Lung (tissue), 13 donors: Measurements from ENCODE around the gene LTA. TPM values are rescaled to one million over a fixed set of nuclear protein-coding genes. Genes with fewer than 3 reads are reported as not detected.

Experiments used
- ATAC-seq: fragments of 200-7000 bp; cut with Tn5 transposase; one replicate; pipeline ENCODE4 v1.9.1; 2020; ENCODE audit warnings: moderate number of reproducible peaks; ENCODE audit not compliant: insufficient read depth, low FRiP score
- DNase-seq, 3 donors: peaks; one replicate each; pipeline ENCODE4 v3.0.0-alpha.2; 2013 to 2017
- H3K27ac ChIP-seq, 2 donors: one replicate each; pipeline ENCODE4 v1.5.1; 2013; ENCODE audit warnings: mild to moderate bottlenecking in 2 of 2, moderate library complexity in 2 of 2, control low read depth in 1 of 2, inconsistent platforms in 1 of 2, low read depth in 1 of 2, low read length in 1 of 2
- H3K27me3 ChIP-seq, 3 donors: one replicate each; pipeline ENCODE4 v1.5.1; 2013; ENCODE audit warnings: low read length in 2 of 3; ENCODE audit not compliant: control insufficient read depth in 3 of 3, insufficient read depth in 3 of 3
- H3K36me3 ChIP-seq, 4 donors: one replicate each; pipeline ENCODE4 v1.5.1; 2013; ENCODE audit warnings: low read length in 4 of 4, mild to moderate bottlenecking in 1 of 4, moderate library complexity in 1 of 4; ENCODE audit not compliant: control insufficient read depth in 4 of 4, insufficient read depth in 4 of 4
- H3K4me1 ChIP-seq, 5 donors: one replicate each; pipeline ENCODE4 v1.5.1; 2013; ENCODE audit warnings: low read length in 5 of 5, mild to moderate bottlenecking in 2 of 5, moderate library complexity in 1 of 5; ENCODE audit not compliant: control insufficient read depth in 5 of 5, insufficient read depth in 5 of 5
- H3K4me3 ChIP-seq: one replicate; pipeline ENCODE4 v1.5.1; 2013; ENCODE audit warnings: mild to moderate bottlenecking, control low read depth, moderate library complexity
- H3K9ac ChIP-seq, 2 donors: one replicate each; pipeline ENCODE4 v1.5.1; 2013; ENCODE audit warnings: low read length in 2 of 2, control low read depth in 1 of 2; ENCODE audit not compliant: insufficient read depth in 1 of 2
- H3K9me3 ChIP-seq, 4 donors: one replicate each; pipeline ENCODE4 v1.5.1; 2013; ENCODE audit warnings: low read length in 3 of 4, mild to moderate bottlenecking in 1 of 4, moderate library complexity in 1 of 4; ENCODE audit not compliant: control insufficient read depth in 4 of 4, insufficient read depth in 3 of 4
- CTCF ChIP-seq: IDR thresholded peaks from 2 replicates; pipeline ENCODE4 v1.5.1; 2012; ENCODE audit warnings: mild to moderate bottlenecking; ENCODE audit errors: control extremely low read depth, extremely low read depth
- WGBS, 2 donors: extraction: QIAGEN DNeasy Blood & Tissue Kit; methylation state at CpG; one replicate each; pipeline ENCODE4 v1.1.7; 2013; 5-methylcytosine and 5-hydroxymethylcytosine counted together
- polyA plus RNA-seq, 2 donors: library from polyadenylated mRNA; stranded (reverse); fragments of 200-250 nt; gene quantifications; one replicate each; pipeline ENCODE4 v1.2.1, GENCODE V29; 2013
- small RNA-seq: library from RNA; depleted of rRNA; stranded (forward); fragments of <200 nt; gene quantifications from one replicate; pipeline ENCODE3, GENCODE V24; 2014; ENCODE audit warnings: low replicate concordance
- total RNA-seq, 2 donors: library from RNA; depleted of rRNA in 1 of 2; stranded (reverse); fragments of >200 nt in 1 of 2; gene quantifications; one replicate each; pipeline ENCODE4 v1.2.1, GENCODE V29; 2014 to 2021
- donor health status: control.
- donor health status: control.
- donor health status: Bipolar disorder and iron deficiency.
- donor health status: healthy.
- donor health status: DM: yes; HTN: yes; CAD: no.

Gene LTA
- total and polyA plus RNA-seq, 4 donors = 0.28 to 1.2 (median 0.47) TPM

DNA sequence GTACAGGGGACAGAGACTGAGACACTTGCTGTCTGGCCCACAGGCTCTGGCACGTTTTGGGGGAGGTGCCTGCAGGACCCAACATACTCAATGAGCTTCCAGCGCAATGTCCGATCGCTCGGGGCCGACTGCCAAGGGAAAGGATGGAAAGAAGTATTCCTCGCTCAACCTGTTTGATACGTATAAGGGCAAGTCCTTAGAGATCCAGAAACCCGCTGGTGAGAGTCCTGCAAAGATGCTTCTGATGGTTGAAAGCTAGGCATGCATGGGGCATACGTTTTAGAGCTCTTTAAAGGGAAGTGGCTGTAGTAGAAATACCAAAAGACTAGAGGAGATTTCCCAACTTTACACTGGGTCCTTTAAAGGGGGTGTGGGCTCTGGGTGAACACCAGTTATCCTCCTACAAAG is 50.6 kb downstream of the LTA start:
- H3K4me3 ChIP-seq = no peak overlapping the region
- no peak overlapping the region for H3K27ac ChIP-seq
- WGBS, 2 donors = 47 to 64% methylated on average over 10 of the region's 10 CpGs

More for the DNA sequence above, 50.6 kb downstream of the LTA start:
- no peak for ATAC-seq
- H3K9me3 ChIP-seq = no peaks in the 10 kb centered on the region
- peaks cover 2 to 14% (median 3%) of the 10 kb centered on the region in 5 donors for H3K4me1 ChIP-seq
- no peak for TF ChIP-seq CTCF
- no peaks in the 10 kb centered on the region for H3K27me3 ChIP-seq
- H3K36me3 ChIP-seq = peaks cover 29 to 47% (median 41%) of the 10 kb centered on the region in 4 donors
- peak in 2 of 3 donors; percentile 39 to 59 for DNase-seq
- H3K9ac ChIP-seq = no peak overlapping the region

Small RNAs within 50 kb of the gene (small RNA-seq; reads per million reads assigned to genes)
- gene SNORA38 (1.7 reads per million, percentile 89 among the genes with 10 or more reads in this experiment), gene SNORD117 (450 reads per million, percentile 99 among the genes with 10 or more reads in this experiment), gene SNORD84 (not detected), gene UQCRHP1 (not detected)

Other genes starting within 250 kb of the LTA start
Only the 30 nearest of the 34 such genes appear.
- gene HLA-B, start 215.1 kb upstream of the LTA start, total RNA-seq = 1,000 to 10,000 TPM in 1 of 2 donors, 100 to 1,000 TPM in 1; 668 to 1,563 TPM
- 1,000 to 10,000 TPM; 1,310 to 3,772 TPM for gene HLA-B, start 215.1 kb upstream of the LTA start, polyA plus RNA-seq
- 10 to 100 TPM; 16.5 to 48.2 TPM for gene MICA, start 168.7 kb upstream of the LTA start, total RNA-seq
- 10 to 100 TPM; 27.7 to 28.0 TPM for gene MICA, start 168.7 kb upstream of the LTA start, polyA plus RNA-seq
- gene MICB, start 74.1 kb upstream of the LTA start, total RNA-seq = 1 to 10 TPM; 5.3 to 9.6 TPM
- gene MICB, start 74.1 kb upstream of the LTA start, polyA plus RNA-seq = 10 to 100 TPM in 1 of 2 donors, 1 to 10 TPM in 1; 3.8 to 10.2 TPM
- not detected for gene MCCD1, start 43.3 kb upstream of the LTA start, total RNA-seq
- not detected for gene MCCD1, start 43.3 kb upstream of the LTA start, polyA plus RNA-seq
- 100 to 1,000 TPM; 316 to 418 TPM for gene DDX39B, start 30.3 kb upstream of the LTA start, total RNA-seq
- 100 to 1,000 TPM; 318 to 354 TPM for gene DDX39B, start 30.3 kb upstream of the LTA start, polyA plus RNA-seq
- gene ATP6V1G2, start 25.7 kb upstream of the LTA start, total RNA-seq = 1 to 10 TPM in 1 of 2 donors, under 1 TPM in 1; 0.28 to 1.5 TPM
- under 1 TPM; 0.47 to 0.56 TPM for gene ATP6V1G2, start 25.7 kb upstream of the LTA start, polyA plus RNA-seq
- gene NFKBIL1, start 24.7 kb upstream of the LTA start, total RNA-seq = 10 to 100 TPM; 13.5 to 19.2 TPM
- 10 to 100 TPM; 18.9 to 32.2 TPM for gene NFKBIL1, start 24.7 kb upstream of the LTA start, polyA plus RNA-seq
- 1 to 10 TPM in 1 of 2 donors, under 1 TPM in 1; 0.23 to 6.6 TPM for gene TNF, start 3.3 kb downstream of the LTA start, total RNA-seq
- 10 to 100 TPM in 1 of 2 donors, 1 to 10 TPM in 1; 1.6 to 15.7 TPM for gene TNF, start 3.3 kb downstream of the LTA start, polyA plus RNA-seq
- 10 to 100 TPM in 1 of 2 donors, 1 to 10 TPM in 1; 9.9 to 14.6 TPM for gene LTB, start 10.1 kb downstream of the LTA start, total RNA-seq
- 10 to 100 TPM in 1 of 2 donors, 1 to 10 TPM in 1; 9.8 to 31.9 TPM for gene LTB, start 10.1 kb downstream of the LTA start, polyA plus RNA-seq
- gene LST1, start 14.0 kb downstream of the LTA start, total RNA-seq = 10 to 100 TPM in 1 of 2 donors, 1 to 10 TPM in 1; 9.6 to 78.8 TPM
- gene LST1, start 14.0 kb downstream of the LTA start, polyA plus RNA-seq = 100 to 1,000 TPM in 1 of 2 donors, 10 to 100 TPM in 1; 96.1 to 164 TPM
- under 1 TPM in 1 of 2 donors, not detected in 1; 0.64 TPM for gene NCR3, start 20.7 kb downstream of the LTA start, total RNA-seq
- under 1 TPM; 0.61 TPM for gene NCR3, start 20.7 kb downstream of the LTA start, polyA plus RNA-seq
- 10 to 100 TPM; 38.7 to 86.0 TPM for gene AIF1, start 42.9 kb downstream of the LTA start, total RNA-seq
- 100 to 1,000 TPM in 1 of 2 donors, 10 to 100 TPM in 1; 89.9 to 345 TPM for gene AIF1, start 42.9 kb downstream of the LTA start, polyA plus RNA-seq
- 100 to 1,000 TPM in 1 of 2 donors, 10 to 100 TPM in 1; 73.7 to 157 TPM for gene PRRC2A, start 48.4 kb downstream of the LTA start, total RNA-seq
- 100 to 1,000 TPM in 1 of 2 donors, 10 to 100 TPM in 1; 90.4 to 115 TPM for gene PRRC2A, start 48.4 kb downstream of the LTA start, polyA plus RNA-seq
- gene BAG6, start 80.4 kb downstream of the LTA start, total RNA-seq = 100 to 1,000 TPM; 164 to 259 TPM
- 100 to 1,000 TPM; 189 to 322 TPM for gene BAG6, start 80.4 kb downstream of the LTA start, polyA plus RNA-seq
- 1 to 10 TPM; 1.3 to 2.5 TPM for gene APOM, start 83.6 kb downstream of the LTA start, total RNA-seq
- 1 to 10 TPM; 2.2 to 8.8 TPM for gene APOM, start 83.6 kb downstream of the LTA start, polyA plus RNA-seq
- 10 to 100 TPM; 18.9 to 26.8 TPM for gene C6orf47, start 88.5 kb downstream of the LTA start, total RNA-seq
- 10 to 100 TPM; 23.5 to 24.5 TPM for gene C6orf47, start 88.5 kb downstream of the LTA start, polyA plus RNA-seq
- gene GPANK1, start 92.7 kb downstream of the LTA start, total RNA-seq = 10 to 100 TPM; 13.3 to 16.6 TPM
- gene GPANK1, start 92.7 kb downstream of the LTA start, polyA plus RNA-seq = 10 to 100 TPM; 12.7 to 15.7 TPM
- 100 to 1,000 TPM; 114 to 123 TPM for gene CSNK2B, start 93.8 kb downstream of the LTA start, total RNA-seq
- gene CSNK2B, start 93.8 kb downstream of the LTA start, polyA plus RNA-seq = 100 to 1,000 TPM; 150 to 154 TPM
- 10 to 100 TPM in 1 of 2 donors, 1 to 10 TPM in 1; 5.7 to 13.7 TPM for gene LY6G5B, start 97.7 kb downstream of the LTA start, total RNA-seq
- 1 to 10 TPM; 7.6 to 8.8 TPM for gene LY6G5B, start 97.7 kb downstream of the LTA start, polyA plus RNA-seq
- 1 to 10 TPM; 3.0 to 5.0 TPM for gene LY6G5C, start 108.8 kb downstream of the LTA start, total RNA-seq
- 1 to 10 TPM; 2.8 to 3.9 TPM for gene LY6G5C, start 108.8 kb downstream of the LTA start, polyA plus RNA-seq
- 10 to 100 TPM; 49.5 to 57.7 TPM for gene ABHD16A, start 131.0 kb downstream of the LTA start, total RNA-seq
- 10 to 100 TPM; 30.6 to 68.6 TPM for gene ABHD16A, start 131.0 kb downstream of the LTA start, polyA plus RNA-seq
- under 1 TPM in 1 of 2 donors, not detected in 1; 0.21 TPM for gene LY6G6F, start 134.6 kb downstream of the LTA start, total RNA-seq
- 1 to 10 TPM in 1 of 2 donors, not detected in 1; 2.2 TPM for gene LY6G6F, start 134.6 kb downstream of the LTA start, polyA plus RNA-seq
- not detected for gene LY6G6D, start 143.1 kb downstream of the LTA start, total RNA-seq
- gene LY6G6D, start 143.1 kb downstream of the LTA start, polyA plus RNA-seq = not detected
- not detected for gene LY6G6C, start 149.5 kb downstream of the LTA start, total RNA-seq
- gene LY6G6C, start 149.5 kb downstream of the LTA start, polyA plus RNA-seq = under 1 TPM; 0.14 to 0.16 TPM
- gene MPIG6B, start 151.1 kb downstream of the LTA start, total RNA-seq = 1 to 10 TPM in 1 of 2 donors, under 1 TPM in 1; 0.64 to 1.1 TPM
- gene MPIG6B, start 151.1 kb downstream of the LTA start, polyA plus RNA-seq = 1 to 10 TPM in 1 of 2 donors, under 1 TPM in 1; 0.45 to 2.3 TPM
- 10 to 100 TPM; 60.3 to 80.0 TPM for gene DDAH2, start 157.0 kb downstream of the LTA start, total RNA-seq
- gene DDAH2, start 157.0 kb downstream of the LTA start, polyA plus RNA-seq = 100 to 1,000 TPM; 103 to 130 TPM
- gene CLIC1, start 164.2 kb downstream of the LTA start, total RNA-seq = 100 to 1,000 TPM; 231 to 368 TPM
- gene CLIC1, start 164.2 kb downstream of the LTA start, polyA plus RNA-seq = 100 to 1,000 TPM; 387 to 763 TPM
- 10 to 100 TPM; 11.6 to 17.8 TPM for gene MSH5, start 167.7 kb downstream of the LTA start, total RNA-seq
- 10 to 100 TPM in 1 of 2 donors, 1 to 10 TPM in 1; 4.5 to 15.1 TPM for gene MSH5, start 167.7 kb downstream of the LTA start, polyA plus RNA-seq
- 1 to 10 TPM; 1.7 to 4.4 TPM for gene SAPCD1, start 190.4 kb downstream of the LTA start, total RNA-seq
- gene SAPCD1, start 190.4 kb downstream of the LTA start, polyA plus RNA-seq = 1 to 10 TPM; 1.3 to 6.3 TPM
- gene VWA7, start 205.0 kb downstream of the LTA start, total RNA-seq = 10 to 100 TPM in 1 of 2 donors, 1 to 10 TPM in 1; 4.6 to 14.2 TPM
- 1 to 10 TPM; 2.2 to 6.7 TPM for gene VWA7, start 205.0 kb downstream of the LTA start, polyA plus RNA-seq